A549 (cell line): ENCODE measurements around the gene SCTR. TPM values are rescaled to one million over a fixed set of nuclear protein-coding genes. Genes with fewer than 3 reads are reported as not detected.

Experiments
- ATAC-seq, 2 experiments: fragments of 200-7000 bp in 1 of 2; fragments of >200 bp in 1 of 2; cut with Nextera tagmentation in 1 of 2; cut with Tn5 transposase in 1 of 2; 3 replicates each; pipeline versions ENCODE4 v1.8.0 to v1.9.1; 2018 to 2020; ENCODE audit warnings: mild to moderate bottlenecking in 1 of 2, moderate library complexity in 1 of 2
- CTCF ChIA-PET: fragments of 300-600 bp; sonication (Branson Sonifier 250); formaldehyde crosslinking; extraction: SDS; loops from one replicate; lab custom pipeline; 2021; ENCODE audit warnings: antibody characterized with exemption, inconsistent platforms; lab: Yijun Ruan, JAX
- POLR2A ChIA-PET: fragments of 350-600 bp; formaldehyde crosslinking; extraction: SDS; loops from one replicate; lab custom pipeline; 2021; ENCODE audit warnings: antibody characterized with exemption, inconsistent platforms; lab: Yijun Ruan, JAX
- DNase-seq, 2 experiments: peaks; one replicate each; pipeline versions ENCODE4 v3.0.0 to v3.0.0-alpha.2; 2011 to 2016; ENCODE audit warnings: low read depth in 1 of 2, low spot score in 1 of 2
- FAIRE-seq: peaks from 2 replicates; lab custom pipeline; 2011; peaks lifted over from hg19 to GRCh38; lab: Jason Lieb, UNC
- H3K27ac ChIP-seq, 2 experiments: fragments of >200 bp; sonication (Bioruptor Twin); formaldehyde crosslinking; 3 replicates each; pipeline ENCODE4 v1.5.1; 2016 to 2017
- H3K4me1 ChIP-seq: fragments of >200 bp; sonication (Bioruptor Twin); formaldehyde crosslinking; 3 replicates; pipeline ENCODE4 v1.6.1; 2016
- H3K4me2 ChIP-seq: fragments of >200 bp; sonication (Bioruptor Twin); formaldehyde crosslinking; 3 replicates; pipeline ENCODE4 v1.6.1; 2016
- H3K4me3 ChIP-seq: fragments of >200 bp; sonication (Bioruptor Twin); formaldehyde crosslinking; 3 replicates; pipeline ENCODE4 v1.5.1; 2016
- H3K9me3 ChIP-seq: fragments of >200 bp; sonication (Bioruptor Twin); formaldehyde crosslinking; 3 replicates; pipeline ENCODE4 v1.6.1; 2016
- BCL3 ChIP-seq: fragments of >200 bp; sonication (Bioruptor Twin); formaldehyde crosslinking; IDR thresholded peaks from 3 replicates; pipeline ENCODE4 v1.6.1; 2016
- BHLHE40 ChIP-seq: IDR thresholded peaks from 2 replicates; pipeline ENCODE4 v1.6.1; 2012; ENCODE audit warnings: low read depth, low read length, inconsistent platforms
- CBX2 ChIP-seq: fragments of 200-600 bp; sonication (generic); IDR thresholded peaks from 2 replicates; pipeline ENCODE4 v1.6.1; 2016; ENCODE audit warnings: low read depth, mild to moderate bottlenecking, borderline replicate concordance
- CHD4 ChIP-seq: fragments of 200-600 bp; sonication (generic); IDR thresholded peaks from 2 replicates; pipeline ENCODE4 v1.6.1; 2016; ENCODE audit warnings: antibody characterized with exemption, mild to moderate bottlenecking, borderline replicate concordance
- ELK1 ChIP-seq: fragments of 150-350 bp; IDR thresholded peaks from 2 replicates; pipeline ENCODE4 v1.6.1; 2014; ENCODE audit warnings: low read depth, mild to moderate bottlenecking, low read length
- EP300 ChIP-seq, 2 experiments: fragments of >200 bp; sonication (Bioruptor Twin); formaldehyde crosslinking; IDR thresholded peaks; 2 replicates in 1 of 2; 3 replicates in 1 of 2; pipeline ENCODE4 v1.6.1; 2016 to 2017
- ESRRA ChIP-seq: fragments of 150-350 bp; IDR thresholded peaks from 2 replicates; pipeline ENCODE4 v1.6.1; 2014; ENCODE audit warnings: mild to moderate bottlenecking, low read length, borderline replicate concordance
- GATA3 ChIP-seq: IDR thresholded peaks from 2 replicates; pipeline ENCODE4 v1.6.1; 2012; ENCODE audit warnings: borderline replicate concordance
- HDAC2 ChIP-seq: fragments of 200-600 bp; sonication (generic); IDR thresholded peaks from 2 replicates; pipeline ENCODE4 v1.6.1; 2016
- HEYL ChIP-seq: fragments of 250-450 bp; sonication (Bioruptor Pico); IDR thresholded peaks from 2 replicates; pipeline ENCODE4 v1.8.0; 2021; ENCODE audit warnings: mild to moderate bottlenecking, moderate library complexity
- HOXA7 ChIP-seq: fragments of 250-450 bp; sonication (Bioruptor Pico); IDR thresholded peaks from 2 replicates; pipeline ENCODE4 v1.5.0; 2020; ENCODE audit warnings: mild to moderate bottlenecking, moderate library complexity
- HOXB13 ChIP-seq: fragments of 250-450 bp; sonication (Bioruptor Pico); IDR thresholded peaks from 2 replicates; pipeline ENCODE4 v1.5.0; 2020; ENCODE audit warnings: low read depth, mild to moderate bottlenecking, moderate library complexity
- JUNB ChIP-seq: fragments of >200 bp; sonication (Bioruptor Twin); formaldehyde crosslinking; IDR thresholded peaks from 2 replicates; pipeline ENCODE4 v1.6.1; 2016
- KDM1A ChIP-seq: fragments of 200-600 bp; sonication (generic); IDR thresholded peaks from 2 replicates; pipeline ENCODE4 v1.6.1; 2016; ENCODE audit warnings: low read depth, mild to moderate bottlenecking
- MAFK ChIP-seq: fragments of 450-650 bp; IDR thresholded peaks from 2 replicates; pipeline ENCODE4 v1.6.1; 2014; ENCODE audit not compliant: partially characterized antibody
- MYC ChIP-seq: IDR thresholded peaks from 2 replicates; pipeline ENCODE4 v1.6.1; 2012; ENCODE audit warnings: mild to moderate bottlenecking, inconsistent platforms, low read length, improper control_type of control experiment, borderline replicate concordance
- NFE2L2 ChIP-seq: fragments of 150-350 bp; conservative IDR thresholded peaks from 2 replicates; pipeline ENCODE4 v1.6.1; 2014; ENCODE audit warnings: low read length
- NPAS2 ChIP-seq: fragments of 250-450 bp; sonication (Bioruptor Pico); IDR thresholded peaks from 2 replicates; pipeline ENCODE4 v1.8.0; 2022; ENCODE audit warnings: mild to moderate bottlenecking, moderate library complexity, borderline replicate concordance
- RARB ChIP-seq: fragments of 250-450 bp; sonication (Bioruptor Pico); IDR thresholded peaks from 2 replicates; pipeline ENCODE4 v1.8.0; 2021; ENCODE audit warnings: mild to moderate bottlenecking, moderate library complexity
- RNF2 ChIP-seq: fragments of 200-600 bp; sonication (generic); IDR thresholded peaks from 2 replicates; pipeline ENCODE4 v1.6.1; 2016; ENCODE audit warnings: low read depth, mild to moderate bottlenecking, antibody characterized with exemption, moderate library complexity, borderline replicate concordance
- USF2 ChIP-seq: fragments of 450-650 bp; IDR thresholded peaks from 2 replicates; pipeline ENCODE4 v1.6.1; 2014; ENCODE audit warnings: antibody characterized with exemption
- ZC3H11A ChIP-seq: fragments of 450-650 bp; IDR thresholded peaks from 2 replicates; pipeline ENCODE4 v1.6.1; 2014; ENCODE audit warnings: antibody characterized with exemption, mild to moderate bottlenecking
- ZFP36 ChIP-seq: fragments of 450-650 bp; IDR thresholded peaks from 2 replicates; pipeline ENCODE4 v1.6.1; 2014; ENCODE audit warnings: borderline replicate concordance; ENCODE audit not compliant: partially characterized antibody
- ZSCAN20 ChIP-seq: fragments of 250-450 bp; sonication (Bioruptor Pico); IDR thresholded peaks from 2 replicates; pipeline ENCODE4 v1.8.0; 2022; ENCODE audit warnings: mild to moderate bottlenecking, moderate library complexity
- WGBS: methylation state at CpG from one replicate; pipeline ENCODE4 v1.1.6; 2017; ENCODE audit errors: missing lambda C conversion rate; 5-methylcytosine and 5-hydroxymethylcytosine counted together
- polyA plus RNA-seq, 4 experiments: library from polyadenylated mRNA; depleted of rRNA in 3 of 4; stranded (reverse); fragments of >200 nt; fragmentation: RNase III in 1 of 4; extraction: RNeasy Plus Mini Kit Qiagen cat#74134 plus additional on column Dnase treatment in 1 of 4; gene quantifications; 2 replicates in 3 of 4; 3 replicates in 1 of 4; pipeline ENCODE4 v1.2.3, GENCODE V29; 2011 to 2017
- TF ChIP-seq, protein P1 (sequence below): fragments of 250-450 bp; sonication (Bioruptor Pico); IDR thresholded peaks from 2 replicates; pipeline ENCODE4 v1.5.0; 2020; ENCODE audit warnings: low read depth, mild to moderate bottlenecking, moderate library complexity
- TF ChIP-seq, protein P2 (sequence below): IDR thresholded peaks from 2 replicates; pipeline ENCODE4 v1.6.1; 2012; ENCODE audit warnings: low read depth, borderline replicate concordance

SCTR gene
- polyA plus RNA-seq, 2 of the 4 experiments (the other 2 are of a cell fraction) = not detected

DNA sequence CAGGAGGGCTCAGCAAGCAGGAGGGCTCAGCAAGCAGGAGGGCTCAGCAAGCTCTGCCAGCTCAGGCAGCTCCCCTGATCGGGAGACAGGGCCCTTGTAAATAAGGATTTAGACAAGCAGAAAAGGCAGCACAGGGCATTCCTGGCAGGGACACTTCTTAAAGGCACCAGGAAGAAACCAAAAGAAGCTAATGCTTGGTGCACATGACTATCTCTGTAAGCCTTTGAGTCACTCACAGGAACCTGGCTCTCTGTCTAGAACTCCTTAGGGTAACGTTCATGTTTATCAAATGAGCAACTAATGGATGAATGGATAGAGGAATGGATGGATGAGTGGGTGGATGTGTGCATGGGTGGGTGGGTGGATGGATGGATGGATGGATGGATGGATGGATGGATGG, 64.2 kb downstream of the SCTR start:
- Histone ChIP-seq H3K9me3 (no peaks in the 10 kb centered on the region), H3K4me3 (no peak overlapping the region), H3K4me2 (no peak overlapping the region), H3K4me1 (no peaks in the 10 kb centered on the region), H3K27ac (no peak overlapping the region)
- CTCF ChIA-PET = interaction anchor here (0.8 to 9.9 kb wide), 3 partner anchors 8 to 17 kb away, joined by 3 to 72 read pairs (median 3); no protein-coding TSS in a partner anchor
- no peak for DNase-seq
- POLR2A ChIA-PET = no interaction called here
- WGBS = 28% methylated on average over 2 of the region's 2 CpGs
- no peak for FAIRE-seq
- TF ChIP-seq RARB (CRISPR knock-in tag) (no peak), CBX2 (no peak), HEYL (CRISPR knock-in tag) (no peak), MYC (no peak), CHD4 (no peak), BHLHE40 (no peak), ELK1 (no peak), ZC3H11A (no peak), MAFK (no peak), HDAC2 (no peak)
- ATAC-seq = no peak

- Histone ChIP-seq H3K4me1 (no peaks in the 10 kb centered on the region), H3K4me2 (no peak overlapping the region), H3K4me3 (no peak overlapping the region), H3K27ac (no peak overlapping the region), H3K9me3 (no peaks in the 10 kb centered on the region)
- ChIA-PET CTCF (interaction anchor here (0.7 kb wide), 1 partner anchor 174 kb away, joined by 3 read pairs; no protein-coding TSS in a partner anchor), POLR2A (no interaction called here)
- ATAC-seq = no peak
- 67% methylated on average over 13 of the region's 13 CpGs for WGBS
- TF ChIP-seq ESRRA (no peak), ZFP36 (no peak), HOXA7 (CRISPR knock-in tag) (no peak)
- DNase-seq = no peak
- no peak for FAIRE-seq
Measured at GRCh38 chr2:119455066-119455718, 69.1 kb downstream of the SCTR start.

GRCh38 chr2:119453972-119454593, 70.2 kb downstream of the SCTR start:
- WGBS = 54% methylated on average over 12 of the region's 12 CpGs
- FAIRE-seq (no peak), ATAC-seq (no peak; a peak in 1 of 6 replicates), DNase-seq (no peak)
- Histone ChIP-seq H3K27ac (no peak overlapping the region), H3K9me3 (no peaks in the 10 kb centered on the region), H3K4me3 (no peak overlapping the region), H3K4me2 (no peak overlapping the region), H3K4me1 (no peaks in the 10 kb centered on the region)
- CTCF ChIA-PET = no interaction called here
- POLR2A ChIA-PET = no interaction called here
- TF ChIP-seq NFE2L2 (no peak), NPAS2 (no peak), RNF2 (no peak), HOXA7 (CRISPR knock-in tag) (no peak), USF2 (no peak), BCL3 (no peak), ZFP36 (no peak), ESRRA (no peak), JUNB (no peak), KDM1A (no peak), EP300 (IDR thresholded peaks at IDR 0.05) (no peak), CHD4 (no peak), GATA3 (no peak), HOXB13 (no peak), ZSCAN20 (CRISPR knock-in tag) (no peak), HDAC2 (no peak)
- TF ChIP-seq, protein P1, sequence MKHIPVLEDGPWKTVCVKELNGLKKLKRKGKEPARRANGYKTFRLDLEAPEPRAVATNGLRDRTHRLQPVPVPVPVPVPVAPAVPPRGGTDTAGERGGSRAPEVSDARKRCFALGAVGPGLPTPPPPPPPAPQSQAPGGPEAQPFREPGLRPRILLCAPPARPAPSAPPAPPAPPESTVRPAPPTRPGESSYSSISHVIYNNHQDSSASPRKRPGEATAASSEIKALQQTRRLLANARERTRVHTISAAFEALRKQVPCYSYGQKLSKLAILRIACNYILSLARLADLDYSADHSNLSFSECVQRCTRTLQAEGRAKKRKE (CRISPR knock-in tag) = no peak
- TF ChIP-seq, protein P2, sequence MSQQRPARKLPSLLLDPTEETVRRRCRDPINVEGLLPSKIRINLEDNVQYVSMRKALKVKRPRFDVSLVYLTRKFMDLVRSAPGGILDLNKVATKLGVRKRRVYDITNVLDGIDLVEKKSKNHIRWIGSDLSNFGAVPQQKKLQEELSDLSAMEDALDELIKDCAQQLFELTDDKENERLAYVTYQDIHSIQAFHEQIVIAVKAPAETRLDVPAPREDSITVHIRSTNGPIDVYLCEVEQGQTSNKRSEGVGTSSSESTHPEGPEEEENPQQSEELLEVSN = no peak
